Measurements from ENCODE around the gene COMMD3. TPM values are rescaled to one million over a fixed set of nuclear protein-coding genes. Genes with fewer than 3 reads are reported as not detected.

The COMMD3 gene
- total and polyA plus RNA-seq, 9 of the 15 experiments (the other 6 are each of a cell fraction or from before 2014, with no cell fraction given): 50.7 to 217 (median 80.1) TPM

GRCh38 chr10:22368981-22369380 is 52.8 kb downstream of the COMMD3 start:
- Histone ChIP-seq H3K4me2 (ENCODE audit: insufficient read depth, low read length) (0 out of 2 replicates have a peak overlapping the region, but pooled peaks have one; percentile 6), H4K20me1 (replicated peaks; ENCODE audit: control insufficient read depth, insufficient read depth, low read length) (no peaks in the 10 kb centered on the region), H3K9ac (ENCODE audit: insufficient read depth in 1 of 2, low read depth in 2 of 2, low read length in 2 of 2) (peak overlapping the region in 1 of 2 experiments; percentile 20; a peak in 1 of 4 replicates), H3K27me3 (ENCODE audit: control insufficient read depth in 2 of 2, insufficient read depth in 2 of 2, low read length in 2 of 2) (no peaks in the 10 kb centered on the region), H3K27ac (ENCODE audit: extremely low read depth, low read depth, low read length) (peak overlapping the region; percentile 52; the same call in 2 of the 3 replicates), H3K9me1 (ENCODE audit: control insufficient read depth, insufficient read depth, low read length) (no peaks in the 10 kb centered on the region), H3K9me3 (replicated peaks; ENCODE audit: control insufficient read depth, insufficient read depth, low read depth, low read length) (no peaks in the 10 kb centered on the region), H3K4me3 (no peak overlapping the region), H3K79me2 (ENCODE audit: control insufficient read depth, insufficient read depth, low read length) (no peaks in the 10 kb centered on the region), H2AFZ (ENCODE audit: low read depth, low read length) (peak overlapping the region; percentile 84), H3K36me3 (ENCODE audit: control insufficient read depth, insufficient read depth, low read length) (no peaks in the 10 kb centered on the region), H3K4me1 (replicated peaks in 1 of 2; ENCODE audit: control insufficient read depth in 2 of 2, insufficient read depth in 2 of 2, low read length in 2 of 2) (peaks cover 4 to 23% of the 10 kb centered on the region in 2 experiments)
- no TSS peak for BruUV-seq (replicated peaks)
- TF ChIP-seq EP300 (IDR thresholded peaks at IDR 0.05; ENCODE audit: low read length): peak; percentile 15; the same call in 1 of the 2 replicates
- no peak for TF ChIP-seq NR2C2 (CRISPR knock-in tag; IDR thresholded peaks at IDR 0.05)
- peak; percentile 51; the same call in 1 of the 2 replicates for TF ChIP-seq NR2C2 (tag; IDR thresholded peaks at IDR 0.05)
- no peak for TF ChIP-seq MYNN (IDR thresholded peaks at IDR 0.05)
- no peak for TF ChIP-seq MYNN (CRISPR knock-in tag; IDR thresholded peaks at IDR 0.05)
- TF ChIP-seq ESRRB (CRISPR knock-in tag; IDR thresholded peaks at IDR 0.05; ENCODE audit: borderline replicate concordance): no peak
- TF ChIP-seq ELF1 (tag; IDR thresholded peaks at IDR 0.05): 0 out of 2 replicates have a peak, but pooled peaks have one; percentile 11
- no peak for TF ChIP-seq YY1 (IDR thresholded peaks at IDR 0.05; ENCODE audit: borderline replicate concordance in 1 of 3, control insufficient read depth in 1 of 3, extremely low read depth in 1 of 3, insufficient read depth in 3 of 3, insufficient read length in 1 of 3, insufficient replicate concordance in 2 of 3, low read depth in 1 of 3, low read length in 2 of 3)
- TF ChIP-seq MNT (conservative IDR thresholded peaks at IDR 0.05): 0 out of 4 replicates have a peak, but pooled peaks of 1 of the 2 experiments have one; percentile 5
- peak; percentile 7; the same call in 1 of the 2 replicates for TF ChIP-seq BHLHE40 (IDR thresholded peaks at IDR 0.05; ENCODE audit: low read length)
- TF ChIP-seq DACH1 (IDR thresholded peaks at IDR 0.05; ENCODE audit: partially characterized antibody): peak; percentile 27
- TF ChIP-seq KLF16 (IDR thresholded peaks at IDR 0.05): no peak
- ChIA-PET CTCF (ENCODE audit: low intra/inter-chr PET ratio) (no interaction called here), POLR2A (interaction anchor here (0.6 kb wide), 1 partner anchor 140 kb away, joined by 3 read pairs; no protein-coding TSS in a partner anchor)
- whole genome bisulfite sequencing (ENCODE audit: insufficient coverage, low coverage, missing lambda C conversion rate): 25% methylated on average over 2 of the region's 2 CpGs
- peak; percentile 48 for ATAC-seq
- intact Hi-C loops (cut with micrococcal nuclease) (loop anchor here (2.0 kb wide), 1 partner anchor 22 kb away; no protein-coding TSS in a partner anchor), in situ Hi-C loops (cut with MboI) (no loop called here)
- FAIRE-seq: peak; percentile 32
- DNase-seq (ENCODE audit: extremely low read depth in 1 of 4, low spot score in 3 of 4): peak in 2 of 4 experiments; percentile 18 to 56

Measured in K562 (cell line).